ENCODE measurements around the gene TNNT2.

Gene TNNT2

GRCh38 chr1:201420608-201421002 is 43.1 kb upstream of the TNNT2 start:
- DNase-seq (ENCODE audit: extremely low read depth, low read depth), result no peak
- TF ChIP-seq, protein P1, sequence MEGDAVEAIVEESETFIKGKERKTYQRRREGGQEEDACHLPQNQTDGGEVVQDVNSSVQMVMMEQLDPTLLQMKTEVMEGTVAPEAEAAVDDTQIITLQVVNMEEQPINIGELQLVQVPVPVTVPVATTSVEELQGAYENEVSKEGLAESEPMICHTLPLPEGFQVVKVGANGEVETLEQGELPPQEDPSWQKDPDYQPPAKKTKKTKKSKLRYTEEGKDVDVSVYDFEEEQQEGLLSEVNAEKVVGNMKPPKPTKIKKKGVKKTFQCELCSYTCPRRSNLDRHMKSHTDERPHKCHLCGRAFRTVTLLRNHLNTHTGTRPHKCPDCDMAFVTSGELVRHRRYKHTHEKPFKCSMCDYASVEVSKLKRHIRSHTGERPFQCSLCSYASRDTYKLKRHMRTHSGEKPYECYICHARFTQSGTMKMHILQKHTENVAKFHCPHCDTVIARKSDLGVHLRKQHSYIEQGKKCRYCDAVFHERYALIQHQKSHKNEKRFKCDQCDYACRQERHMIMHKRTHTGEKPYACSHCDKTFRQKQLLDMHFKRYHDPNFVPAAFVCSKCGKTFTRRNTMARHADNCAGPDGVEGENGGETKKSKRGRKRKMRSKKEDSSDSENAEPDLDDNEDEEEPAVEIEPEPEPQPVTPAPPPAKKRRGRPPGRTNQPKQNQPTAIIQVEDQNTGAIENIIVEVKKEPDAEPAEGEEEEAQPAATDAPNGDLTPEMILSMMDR (IDR thresholded peaks at IDR 0.05; ENCODE audit: low read depth, low read length), result no peak

DNA sequence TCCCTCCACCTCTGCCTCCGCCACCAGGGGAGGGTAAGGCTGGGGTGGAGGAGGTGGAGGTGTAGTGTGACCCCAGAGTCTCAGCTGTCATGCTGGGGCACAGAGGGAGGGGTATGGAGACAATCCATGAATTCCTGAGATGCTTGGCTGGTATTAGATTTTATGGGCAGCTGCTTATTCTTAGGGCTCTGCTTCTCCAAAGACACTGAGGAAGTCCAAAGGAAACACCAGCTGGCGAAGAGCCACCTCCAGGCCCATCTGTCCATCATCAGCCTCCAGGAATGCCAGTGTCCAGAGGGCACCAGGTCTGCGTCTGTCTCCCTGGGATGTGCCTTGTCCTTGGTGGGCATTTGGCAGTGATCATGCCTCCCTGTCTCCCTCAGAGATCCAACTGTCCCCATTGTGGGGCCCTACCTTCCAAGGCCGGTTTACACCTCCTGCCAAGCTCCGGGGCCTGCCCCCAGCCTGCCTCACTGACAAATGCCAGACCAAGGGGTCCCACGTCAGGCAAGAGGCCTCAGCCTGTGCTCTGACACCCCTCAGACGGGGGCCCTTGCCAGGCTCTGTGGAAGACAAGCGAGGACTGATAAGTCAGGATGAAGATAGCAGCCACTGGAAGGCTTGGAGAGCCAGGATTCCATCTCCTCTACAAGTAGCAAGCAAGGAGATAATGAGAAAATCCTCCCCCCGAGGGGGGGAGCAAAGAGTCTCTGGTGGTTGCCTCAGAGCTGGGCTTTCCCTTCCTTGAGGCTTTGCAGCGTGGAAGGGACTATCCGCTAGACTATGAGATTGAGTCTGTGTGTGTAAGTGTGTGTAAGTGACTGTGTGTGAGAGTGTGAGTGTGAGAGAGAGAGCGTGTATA is 42.5 kb upstream of the TNNT2 start:
- DNase-seq (ENCODE audit: extremely low read depth, low read depth), result no peak
- TF ChIP-seq, protein P1 (IDR thresholded peaks at IDR 0.05; ENCODE audit: low read depth, low read length), result no peak

DNA sequence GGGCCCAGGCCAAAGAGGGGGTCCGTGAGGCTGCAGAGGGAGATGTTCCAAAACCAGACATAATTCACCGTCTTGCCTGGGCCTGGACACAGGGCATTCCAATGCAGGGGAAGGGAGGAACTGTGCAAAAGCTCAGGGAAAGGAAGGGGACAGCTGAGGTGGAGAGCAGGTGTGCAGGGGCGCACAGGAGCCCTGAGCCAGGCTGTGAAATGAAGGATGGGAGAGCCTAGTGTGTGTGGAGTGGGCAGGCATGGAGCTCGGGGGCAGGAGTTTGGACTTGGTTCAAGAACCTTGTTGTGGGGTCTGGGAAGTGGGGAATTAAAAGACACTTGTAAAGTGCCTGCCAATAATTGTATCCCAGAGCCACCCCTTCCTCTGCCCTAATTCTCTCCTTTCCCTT is 41.8 kb upstream of the TNNT2 start:
- no peak for DNase-seq (ENCODE audit: extremely low read depth, low read depth)
- TF ChIP-seq, protein P1 (IDR thresholded peaks at IDR 0.05; ENCODE audit: low read depth, low read length), result no peak

GRCh38 chr1:201418461-201418860 is 41.0 kb upstream of the TNNT2 start:
- TF ChIP-seq, protein P1 (IDR thresholded peaks at IDR 0.05; ENCODE audit: low read depth, low read length), result no peak

DNA sequence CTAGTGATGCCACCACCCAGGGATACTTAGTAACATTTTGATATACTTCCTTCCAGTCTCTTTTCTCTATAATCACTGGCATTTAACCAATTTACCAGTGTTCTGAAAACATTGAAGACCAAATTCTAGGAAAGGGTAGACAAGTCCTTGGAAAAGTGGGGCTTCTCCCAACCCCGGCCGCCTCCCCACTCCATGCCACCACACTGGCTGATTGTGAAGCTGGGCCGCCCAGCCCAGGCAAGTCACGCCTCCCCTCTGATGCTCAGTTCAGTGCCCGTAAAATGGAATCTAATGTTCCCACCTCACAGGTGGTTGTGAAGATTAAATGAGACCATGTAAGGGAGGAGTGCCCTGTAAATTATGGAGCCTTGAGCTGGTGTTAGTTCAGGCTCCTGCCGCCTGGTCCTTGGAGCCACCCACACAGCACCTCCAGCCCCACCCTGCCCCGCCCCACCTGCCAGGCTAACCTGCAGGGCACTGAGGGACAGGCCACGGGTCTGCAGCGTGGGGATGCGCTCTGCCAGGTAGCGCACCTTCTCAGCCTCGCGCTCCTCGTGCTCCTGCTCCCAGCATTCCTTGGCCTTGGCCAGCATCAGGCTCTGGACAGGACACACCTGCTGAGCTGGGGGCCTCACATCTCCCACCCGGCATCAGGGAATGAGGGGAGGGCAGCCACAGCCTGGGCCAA is 36.7 kb upstream of the TNNT2 start:
- TF ChIP-seq, protein P1 (IDR thresholded peaks at IDR 0.05; ENCODE audit: low read depth, low read length), result no peak
- DNase-seq (ENCODE audit: extremely low read depth, low read depth), result no peak

More at GRCh38 chr1:201418461-201418860, 41.0 kb upstream of the TNNT2 start:
- DNase-seq (ENCODE audit: extremely low read depth, low read depth), result no peak

DNA sequence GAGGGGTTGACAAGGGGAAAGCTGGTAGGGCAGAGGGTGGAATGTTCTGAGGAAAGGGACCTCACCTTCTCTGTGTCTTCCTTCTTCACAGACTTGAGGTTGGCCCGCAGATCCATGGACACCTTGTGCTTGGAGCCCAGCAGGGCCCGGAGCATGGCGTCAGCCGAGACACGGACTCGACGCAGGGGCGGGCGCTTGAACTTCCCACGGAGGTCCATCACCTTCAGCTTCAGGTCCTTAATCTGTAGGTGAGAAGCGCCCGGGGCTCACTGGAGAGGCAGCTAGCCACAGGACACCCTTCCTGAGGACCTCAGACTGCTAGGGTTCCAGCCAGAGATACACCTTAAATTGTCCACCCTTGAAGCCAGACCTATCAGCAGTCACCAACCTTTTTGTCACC is 33.8 kb upstream of the TNNT2 start:
- DNase-seq (ENCODE audit: extremely low read depth, low read depth), result no peak
- TF ChIP-seq, protein P1 (IDR thresholded peaks at IDR 0.05; ENCODE audit: low read depth, low read length), result no peak

DNA sequence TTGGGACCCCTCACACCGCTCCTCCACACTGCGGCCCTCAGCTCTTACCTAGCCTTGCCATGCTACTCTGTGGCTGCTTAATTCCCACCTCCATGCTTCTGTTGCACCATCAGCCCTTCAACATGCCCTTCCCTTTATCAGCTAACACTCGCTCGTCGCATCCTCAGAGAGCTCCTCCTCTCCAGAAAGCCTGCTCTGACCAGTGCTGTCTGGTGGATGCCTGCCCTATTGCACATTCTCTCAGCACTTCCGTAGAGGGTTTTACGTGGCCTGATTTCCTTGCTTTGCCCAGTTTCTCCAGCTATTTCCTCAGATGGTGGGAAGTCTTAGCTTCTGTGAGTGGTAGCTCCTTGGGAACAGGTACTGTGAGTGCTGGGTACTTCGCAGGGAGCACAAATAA is 32.0 kb upstream of the TNNT2 start:
- DNase-seq (ENCODE audit: extremely low read depth, low read depth), result no peak
- TF ChIP-seq, protein P1 (IDR thresholded peaks at IDR 0.05; ENCODE audit: low read depth, low read length), result no peak

All from AG09319 (cell line).